K562 (cell line): Measurements from ENCODE around the gene ADRB2. TPM values are rescaled to one million over a fixed set of nuclear protein-coding genes. Genes with fewer than 3 reads are reported as not detected.

Experiments used
- ATAC-seq: fragments of 200-7000 bp; cut with Tn5 transposase; 3 replicates; pipeline ENCODE4 v1.9.1; 2020; ENCODE audit warnings: moderate library complexity
- BruUV-seq: library from RNA; stranded (reverse); fragments of 400-500 nt; replicated peaks from 2 replicates; lab custom pipeline; 2021; lab: Mats Ljungman, UMichigan
- CTCF ChIA-PET: fragments of 300-600 bp; formaldehyde crosslinking; extraction: SDS; loops from one replicate; lab custom pipeline; 2021; ENCODE audit warnings: low intra/inter-chr PET ratio; lab: Yijun Ruan, JAX
- POLR2A ChIA-PET: fragments of 300-600, 350-650 bp; sonication (Branson Sonifier 250); formaldehyde crosslinking; extraction: SDS; loops from one replicate; lab custom pipeline; 2021; ENCODE audit warnings: antibody characterized with exemption, inconsistent platforms; lab: Yijun Ruan, JAX
- DNase-seq, 4 experiments: peaks; one replicate each; pipeline versions ENCODE4 v3.0.0 to v3.0.0-alpha.2; 2011 to 2018; ENCODE audit warnings: low spot score in 3 of 4, mixed read lengths in 3 of 4; ENCODE audit errors: extremely low read depth in 1 of 4
- FAIRE-seq: peaks from 2 replicates; lab custom pipeline; 2011; peaks lifted over from hg19 to GRCh38; lab: Jason Lieb, UNC
- H2AFZ ChIP-seq: 2 replicates; pipeline ENCODE4 v1.6.0; 2011; ENCODE audit warnings: low read depth, low read length, control low read depth, inconsistent platforms
- H3K27ac ChIP-seq: fragments of 200-600 bp; 3 replicates; pipeline ENCODE4 v1.8.0; 2011; ENCODE audit warnings: low read depth, mild to moderate bottlenecking, control low read depth, inconsistent platforms, low read length, moderate library complexity, mixed read lengths; ENCODE audit errors: extremely low read depth
- H3K27me3 ChIP-seq, 2 experiments: fragments of 300-600 bp in 1 of 2; 2 replicates in 1 of 2; 3 replicates in 1 of 2; pipeline versions ENCODE4 v1.6.0 to v1.8.0; 2011; ENCODE audit warnings: inconsistent platforms in 2 of 2, low read length in 2 of 2, mild to moderate bottlenecking in 1 of 2, mixed read lengths in 1 of 2, moderate library complexity in 1 of 2; ENCODE audit not compliant: control insufficient read depth in 2 of 2, insufficient read depth in 2 of 2
- H3K36me3 ChIP-seq: fragments of 300-600 bp; 3 replicates; pipeline ENCODE4 v1.8.0; 2011; ENCODE audit warnings: mild to moderate bottlenecking, low read length, inconsistent platforms; ENCODE audit not compliant: control insufficient read depth, insufficient read depth
- H3K4me1 ChIP-seq, 2 experiments: fragments of 200-600 bp in 1 of 2; replicated peaks in 1 of 2; 2 replicates in 1 of 2; 3 replicates in 1 of 2; pipeline versions ENCODE4 v1.5.1 to v1.8.0; 2011; ENCODE audit warnings: inconsistent platforms in 2 of 2, low read length in 2 of 2, mild to moderate bottlenecking in 1 of 2, mixed read lengths in 1 of 2, moderate library complexity in 1 of 2; ENCODE audit not compliant: control insufficient read depth in 2 of 2, insufficient read depth in 2 of 2
- H3K4me2 ChIP-seq: 2 replicates; pipeline ENCODE4 v1.6.1; 2011; ENCODE audit warnings: low read length, control low read depth, inconsistent platforms, mixed read lengths; ENCODE audit not compliant: insufficient read depth
- H3K4me3 ChIP-seq: fragments of 200-600 bp; sonication (generic), shearing (Covaris generic); 2 replicates; pipeline ENCODE4 v1.5.1; 2016; ENCODE audit warnings: control low read depth, inconsistent platforms
- H3K79me2 ChIP-seq: fragments of 200-600 bp; 3 replicates; pipeline ENCODE4 v1.8.0; 2011; ENCODE audit warnings: low read length, inconsistent platforms; ENCODE audit not compliant: control insufficient read depth, insufficient read depth
- H3K9ac ChIP-seq, 2 experiments: 2 replicates each; pipeline versions ENCODE4 v1.6.0 to v1.6.1; 2011; ENCODE audit warnings: low read depth in 2 of 2, low read length in 2 of 2, control low read depth in 1 of 2, inconsistent platforms in 1 of 2, mild to moderate bottlenecking in 1 of 2, mixed read lengths in 1 of 2; ENCODE audit not compliant: insufficient read depth in 1 of 2
- H3K9me1 ChIP-seq: one replicate; pipeline ENCODE4 v1.6.0; 2011; ENCODE audit warnings: inconsistent platforms, mild to moderate bottlenecking, low read length, moderate library complexity; ENCODE audit not compliant: control insufficient read depth, insufficient read depth
- H3K9me3 ChIP-seq: replicated peaks from 2 replicates; pipeline ENCODE4 v1.5.1; 2011; ENCODE audit warnings: low read depth, low read length, inconsistent platforms; ENCODE audit not compliant: control insufficient read depth, insufficient read depth
- H4K20me1 ChIP-seq: replicated peaks from 2 replicates; pipeline ENCODE4 v1.6.1; 2011; ENCODE audit warnings: low read length, inconsistent platforms, mixed read lengths; ENCODE audit not compliant: control insufficient read depth, insufficient read depth
- BACH1 ChIP-seq: fragments of 200-800 bp; sonication (Bioruptor generic); IDR thresholded peaks from 2 replicates; pipeline ENCODE4 v1.6.1; 2016; ENCODE audit warnings: missing genetic modification characterization, missing compliant biosample characterization
- HDAC2 ChIP-seq: fragments of 450-650 bp; IDR thresholded peaks from 2 replicates; pipeline ENCODE4 v1.6.1; 2016; ENCODE audit warnings: mild to moderate bottlenecking
- MCM7 ChIP-seq, 2 experiments: fragments of 450-650 bp; IDR thresholded peaks; 2 replicates each; pipeline ENCODE4 v1.6.1; 2016 to 2018
- MTF1 ChIP-seq: fragments of 250-450 bp; sonication (Bioruptor Pico); IDR thresholded peaks from 2 replicates; pipeline ENCODE4 v1.9.0; 2021; ENCODE audit warnings: moderate library complexity, mild to moderate bottlenecking, inconsistent platforms, borderline replicate concordance
- MYNN ChIP-seq, 2 experiments: sonication (generic); formaldehyde crosslinking in 1 of 2; IDR thresholded peaks; 2 replicates each; pipeline versions ENCODE4 v1.5.0 to v1.6.1; 2016 to 2020; ENCODE audit warnings: antibody characterized with exemption in 1 of 2, missing genetic modification reagents in 1 of 2
- STAT5A ChIP-seq: IDR thresholded peaks from 2 replicates; pipeline ENCODE4 v1.6.1; 2012; ENCODE audit warnings: low read length, inconsistent platforms, borderline replicate concordance
- ZNF232 ChIP-seq: sonication (generic); formaldehyde crosslinking; IDR thresholded peaks from 2 replicates; pipeline ENCODE4 v1.8.0; 2022; ENCODE audit warnings: mild to moderate bottlenecking, missing genetic modification reagents
- ZNF551 ChIP-seq: fragments of 250-450 bp; sonication (Bioruptor Pico); IDR thresholded peaks from 2 replicates; pipeline ENCODE4 v1.5.0; 2021; ENCODE audit warnings: mild to moderate bottlenecking, moderate library complexity
- ZSCAN32 ChIP-seq: fragments of 450-650 bp; formaldehyde crosslinking; IDR thresholded peaks from 2 replicates; pipeline ENCODE4 v1.4.0; 2020; ENCODE audit warnings: mild to moderate bottlenecking, moderate library complexity
- WGBS: fragments of 100-300 bp; shearing (Covaris generic); methylation state at CpG from one replicate; pipeline ENCODE4 v1.1.6; 2016; ENCODE audit warnings: low coverage, mixed read lengths; ENCODE audit not compliant: insufficient coverage; ENCODE audit errors: missing lambda C conversion rate; 5-methylcytosine and 5-hydroxymethylcytosine counted together
- in situ Hi-C: fragments of 300-500 bp; cut with MboI; formaldehyde crosslinking; loops from 4 replicates; pipeline ENCODE4 v1.15.0; 2018; ENCODE audit warnings: inconsistent platforms, mixed read lengths
- intact Hi-C: fragments of 100-400 bp; cut with micrococcal nuclease; formaldehyde crosslinking; loops from 2 replicates; pipeline ENCODE4 v1.14.2; 2022
- polyA plus RNA-seq, 8 experiments: library from polyadenylated mRNA; depleted of rRNA in 4 of 8; stranded (reverse) in 5 of 8; unstranded in 3 of 8; fragments of >200 nt; fragmentation: Nextera tagmentation in 2 of 8; fragmentation: Illumina TruSeq in 1 of 8; extraction: Ambion mirVana in 2 of 8; extraction: Trizol in 1 of 8; gene quantifications; 2 replicates each; pipeline versions ENCODE4 v1.2.1 to v1.2.3, GENCODE V29; 2011 to 2014; ENCODE audit warnings: inconsistent platforms in 1 of 8, missing spikeins in 1 of 8
- total RNA-seq, 7 experiments: library from RNA; depleted of rRNA in 6 of 7; stranded (reverse); fragments of >200 nt in 6 of 7; fragmentation: Illumina TruSeq in 2 of 7; extraction: Trizol in 2 of 7; gene quantifications; 2 replicates each; pipeline versions ENCODE4 v1.2.1 to v1.2.3, GENCODE V29; 2011 to 2021; ENCODE audit warnings: low replicate concordance in 1 of 7
- TF ChIP-seq, protein P1 (sequence below): sonication (generic); formaldehyde crosslinking; IDR thresholded peaks from 2 replicates; pipeline ENCODE4 v1.8.0; 2022; ENCODE audit warnings: mild to moderate bottlenecking, missing genetic modification reagents, borderline replicate concordance
- TF ChIP-seq, protein P2 (sequence below): fragments of 250-450 bp; sonication (Bioruptor Pico); IDR thresholded peaks from 2 replicates; pipeline ENCODE4 v1.6.1; 2021; ENCODE audit warnings: mild to moderate bottlenecking
- TF ChIP-seq, protein P3 (sequence below), 2 experiments: IDR thresholded peaks; 2 replicates each; pipeline ENCODE4 v1.6.1; 2011; ENCODE audit warnings: borderline replicate concordance in 1 of 2, control low read depth in 1 of 2, low read depth in 1 of 2, low read length in 1 of 2, mild to moderate bottlenecking in 1 of 2, mixed read lengths in 1 of 2, moderate library complexity in 1 of 2; ENCODE audit not compliant: insufficient read depth in 1 of 2, insufficient read length in 1 of 2, poor library complexity in 1 of 2, severe bottlenecking in 1 of 2; ENCODE audit errors: extremely low read depth in 1 of 2
- TF ChIP-seq, protein P4 (sequence below): IDR thresholded peaks from 2 replicates; pipeline ENCODE4 v1.6.1; 2014; ENCODE audit warnings: antibody characterized with exemption
- TF ChIP-seq, protein P5 (sequence below): fragments of 250-450 bp; sonication (Bioruptor Pico); IDR thresholded peaks from 2 replicates; pipeline ENCODE4 v1.5.0; 2021; ENCODE audit warnings: mild to moderate bottlenecking, moderate library complexity

ADRB2 gene
- total and polyA plus RNA-seq, 9 of the 15 experiments (the other 6 are each of a cell fraction or from before 2014, with no cell fraction given): 0.01 to 0.18 (median 0.04) TPM; not detected in 2

DNA sequence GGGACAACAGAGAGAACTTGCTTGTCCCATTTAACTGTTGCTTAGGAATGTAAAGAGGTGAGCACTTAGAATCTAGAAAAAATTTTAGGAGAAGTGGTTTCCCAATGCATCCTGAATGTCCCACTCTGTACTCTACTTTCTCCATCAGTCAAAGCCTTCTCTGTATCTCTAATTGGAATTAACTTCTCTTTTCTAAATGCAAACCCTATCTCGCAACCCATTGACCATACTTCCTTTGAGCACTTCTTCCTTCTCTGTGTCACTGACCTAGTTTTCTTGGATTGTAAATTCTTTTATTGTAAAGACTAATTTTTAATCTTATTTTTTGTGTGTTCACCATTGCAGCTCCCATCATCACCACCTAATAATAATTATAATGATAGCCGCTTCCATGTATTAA, 33.3 kb downstream of the ADRB2 start:
- FAIRE-seq (no peak), ATAC-seq (no peak), DNase-seq (no peak)
- 5% methylated on average over 2 of the region's 2 CpGs for WGBS
- H3K4me2 ChIP-seq: no peak overlapping the region
- in situ Hi-C loops: no loop called here
- H3K4me3 ChIP-seq: no peak overlapping the region
- H3K9ac ChIP-seq: no peak overlapping the region
- ChIA-PET POLR2A (interaction anchor here (1.3 kb wide), 1 partner anchor 13 kb away, joined by 3 read pairs; no protein-coding TSS in a partner anchor), CTCF (no interaction called here)
- H3K27me3 ChIP-seq: peaks cover 0 to 21% of the 10 kb centered on the region in 2 experiments; a peak in 3 of 5 replicates
- H4K20me1 ChIP-seq: no peaks in the 10 kb centered on the region
- H3K4me1 ChIP-seq: no peaks in the 10 kb centered on the region; a peak in 1 of 5 replicates
- BruUV-seq: no TSS peak
- no peaks in the 10 kb centered on the region for H3K9me1 ChIP-seq
- intact Hi-C loops: no loop called here
- no peaks in the 10 kb centered on the region for H3K36me3 ChIP-seq
- no peak overlapping the region for H2AFZ ChIP-seq
- H3K9me3 ChIP-seq: no peaks in the 10 kb centered on the region
- H3K27ac ChIP-seq: no peak overlapping the region
- no peaks in the 10 kb centered on the region for H3K79me2 ChIP-seq
- TF ChIP-seq MTF1 (CRISPR knock-in tag) (no peak), ZSCAN32 (CRISPR knock-in tag) (no peak), MCM7 (IDR thresholded peaks at IDR 0.05) (no peak), ZNF232 (CRISPR knock-in tag) (no peak), BACH1 (tag) (no peak), HDAC2 (no peak), MYNN (IDR thresholded peaks at IDR 0.05) (no peak), MYNN (CRISPR knock-in tag; IDR thresholded peaks at IDR 0.05) (no peak), STAT5A (no peak), ZNF551 (CRISPR knock-in tag) (no peak)
- TF ChIP-seq, protein P1, sequence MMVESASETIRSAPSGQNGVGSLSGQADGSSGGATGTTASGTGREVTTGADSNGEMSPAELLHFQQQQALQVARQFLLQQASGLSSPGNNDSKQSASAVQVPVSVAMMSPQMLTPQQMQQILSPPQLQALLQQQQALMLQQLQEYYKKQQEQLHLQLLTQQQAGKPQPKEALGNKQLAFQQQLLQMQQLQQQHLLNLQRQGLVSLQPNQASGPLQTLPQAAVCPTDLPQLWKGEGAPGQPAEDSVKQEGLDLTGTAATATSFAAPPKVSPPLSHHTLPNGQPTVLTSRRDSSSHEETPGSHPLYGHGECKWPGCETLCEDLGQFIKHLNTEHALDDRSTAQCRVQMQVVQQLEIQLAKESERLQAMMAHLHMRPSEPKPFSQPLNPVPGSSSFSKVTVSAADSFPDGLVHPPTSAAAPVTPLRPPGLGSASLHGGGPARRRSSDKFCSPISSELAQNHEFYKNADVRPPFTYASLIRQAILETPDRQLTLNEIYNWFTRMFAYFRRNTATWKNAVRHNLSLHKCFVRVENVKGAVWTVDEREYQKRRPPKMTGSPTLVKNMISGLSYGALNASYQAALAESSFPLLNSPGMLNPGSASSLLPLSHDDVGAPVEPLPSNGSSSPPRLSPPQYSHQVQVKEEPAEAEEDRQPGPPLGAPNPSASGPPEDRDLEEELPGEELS (CRISPR knock-in tag): no peak
- TF ChIP-seq, protein P2, sequence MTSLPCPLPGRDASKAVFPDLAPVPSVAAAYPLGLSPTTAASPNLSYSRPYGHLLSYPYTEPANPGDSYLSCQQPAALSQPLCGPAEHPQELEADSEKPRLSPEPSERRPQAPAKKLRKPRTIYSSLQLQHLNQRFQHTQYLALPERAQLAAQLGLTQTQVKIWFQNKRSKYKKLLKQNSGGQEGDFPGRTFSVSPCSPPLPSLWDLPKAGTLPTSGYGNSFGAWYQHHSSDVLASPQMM (CRISPR knock-in tag): no peak
- TF ChIP-seq, protein P3, sequence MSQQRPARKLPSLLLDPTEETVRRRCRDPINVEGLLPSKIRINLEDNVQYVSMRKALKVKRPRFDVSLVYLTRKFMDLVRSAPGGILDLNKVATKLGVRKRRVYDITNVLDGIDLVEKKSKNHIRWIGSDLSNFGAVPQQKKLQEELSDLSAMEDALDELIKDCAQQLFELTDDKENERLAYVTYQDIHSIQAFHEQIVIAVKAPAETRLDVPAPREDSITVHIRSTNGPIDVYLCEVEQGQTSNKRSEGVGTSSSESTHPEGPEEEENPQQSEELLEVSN (IDR thresholded peaks at IDR 0.05; ENCODE audit: borderline replicate concordance in 1 of 2, extremely low read depth in 1 of 2, insufficient read depth in 1 of 2, insufficient read length in 1 of 2, low read depth in 1 of 2, low read length in 1 of 2, poor library complexity in 1 of 2, severe bottlenecking in 1 of 2): no peak
- TF ChIP-seq, protein P4, sequence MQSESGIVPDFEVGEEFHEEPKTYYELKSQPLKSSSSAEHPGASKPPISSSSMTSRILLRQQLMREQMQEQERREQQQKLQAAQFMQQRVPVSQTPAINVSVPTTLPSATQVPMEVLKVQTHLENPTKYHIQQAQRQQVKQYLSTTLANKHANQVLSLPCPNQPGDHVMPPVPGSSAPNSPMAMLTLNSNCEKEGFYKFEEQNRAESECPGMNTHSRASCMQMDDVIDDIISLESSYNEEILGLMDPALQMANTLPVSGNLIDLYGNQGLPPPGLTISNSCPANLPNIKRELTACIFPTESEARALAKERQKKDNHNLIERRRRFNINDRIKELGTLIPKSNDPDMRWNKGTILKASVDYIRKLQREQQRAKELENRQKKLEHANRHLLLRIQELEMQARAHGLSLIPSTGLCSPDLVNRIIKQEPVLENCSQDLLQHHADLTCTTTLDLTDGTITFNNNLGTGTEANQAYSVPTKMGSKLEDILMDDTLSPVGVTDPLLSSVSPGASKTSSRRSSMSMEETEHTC: no peak
- TF ChIP-seq, protein P5, sequence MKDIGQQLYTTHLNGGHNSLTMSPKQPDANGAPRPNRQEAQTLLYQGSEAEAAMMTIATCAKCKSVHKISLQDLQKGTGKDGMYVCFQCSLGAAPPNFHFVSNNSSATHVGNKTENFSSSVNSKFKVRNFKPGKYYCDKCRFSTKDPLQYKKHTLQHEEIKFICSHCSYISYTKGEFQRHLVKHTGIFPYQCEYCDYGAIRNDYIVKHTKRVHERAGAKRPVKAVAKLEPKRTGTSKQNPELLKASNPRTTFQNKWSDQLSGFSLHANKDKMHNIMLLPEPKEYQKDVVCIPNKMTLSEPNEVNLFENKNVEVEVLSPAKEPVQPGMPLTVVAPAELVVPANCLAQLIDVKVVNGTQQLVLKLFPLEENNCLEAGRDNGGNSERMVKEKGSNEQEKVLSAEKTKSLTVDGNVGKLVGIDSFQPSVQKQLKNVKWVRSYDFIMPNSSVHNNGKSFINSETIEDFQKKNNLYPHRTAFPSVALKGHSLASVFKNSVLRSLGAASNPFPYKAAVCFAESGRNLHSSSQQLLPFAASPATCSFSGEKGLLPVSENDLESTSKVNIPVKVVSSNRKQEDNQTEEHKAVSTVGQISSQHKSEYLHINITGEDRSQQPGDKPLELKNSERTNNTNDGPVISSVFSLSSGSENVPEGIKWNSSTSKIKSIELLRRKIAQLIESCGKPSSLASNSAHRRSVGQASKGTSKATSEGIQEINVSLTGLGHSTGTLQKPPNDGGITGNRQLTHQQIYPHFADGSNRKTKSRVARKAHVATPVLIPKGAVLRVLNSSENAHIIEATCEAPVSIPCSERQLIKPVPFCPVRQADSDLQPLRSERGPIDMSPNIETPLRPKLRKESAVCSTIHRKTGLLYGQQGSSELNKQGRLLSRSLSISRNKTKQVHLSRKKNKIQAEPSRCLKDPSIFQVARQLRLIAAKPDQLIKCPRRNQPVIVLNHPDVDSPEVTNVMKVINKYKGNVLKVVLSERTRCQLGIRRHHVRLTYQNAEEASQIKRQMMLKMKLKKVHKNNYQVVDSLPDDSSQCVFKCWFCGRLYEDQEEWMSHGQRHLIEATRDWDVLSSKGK (CRISPR knock-in tag): no peak
